ENCODE results near the gene FBRSL1.

The FBRSL1 gene

DNA sequence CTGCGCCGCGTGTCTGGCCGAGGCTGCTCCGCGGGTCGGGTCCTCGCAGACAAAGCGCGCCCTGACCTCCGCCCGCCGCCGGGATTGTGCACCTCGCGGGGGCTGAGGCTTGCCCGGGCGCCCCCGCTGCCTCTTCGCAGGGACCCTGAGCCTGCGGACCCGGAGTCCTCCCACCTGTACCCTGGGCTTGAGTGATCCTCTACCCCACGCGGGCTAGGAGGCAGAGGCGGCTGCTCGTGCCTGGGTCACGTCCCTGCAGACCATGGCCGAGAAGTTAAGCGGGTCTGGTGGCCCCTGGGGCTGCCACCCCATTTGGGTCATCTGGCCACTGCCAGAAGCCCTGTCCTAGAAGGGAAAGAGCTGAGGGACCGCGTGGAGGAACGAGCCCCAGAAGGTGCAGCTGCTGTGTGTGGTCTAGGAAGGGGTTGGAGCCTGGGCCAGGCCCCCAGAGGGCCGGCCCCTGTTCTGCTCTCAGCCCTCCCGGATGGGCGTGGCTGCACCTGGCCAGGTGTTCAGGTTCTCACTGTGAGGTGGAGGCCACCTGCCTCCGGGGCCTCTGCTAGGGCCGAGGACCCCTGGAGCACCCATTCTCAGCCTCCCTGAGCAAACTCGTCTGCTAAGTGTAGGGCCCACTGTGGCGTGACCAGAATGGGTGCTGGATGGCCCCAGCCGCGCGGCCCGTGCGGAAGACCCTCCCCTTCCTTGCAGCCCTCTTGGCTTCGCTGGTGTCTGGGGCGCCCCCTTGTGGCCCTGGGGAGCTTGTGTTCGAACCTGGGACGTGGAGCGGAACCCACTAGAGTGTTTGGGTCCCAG lies 70.9 kb downstream of the FBRSL1 start:
- DNase-seq, result peak; percentile 73

All from T-helper 9 cell (primary cell).